GM06990 (cell line): ENCODE results near the gene MEF2B.
A peak's percentile ranks its signal among the peaks of the same experiment; 100 is the strongest.

Source experiments
- DNase-seq: peaks from one replicate; pipeline ENCODE4 v3.0.0-alpha.2; 2011; ENCODE audit not compliant: insufficient read length; ENCODE audit errors: extremely low read depth
- H3K27me3 ChIP-seq: replicated peaks from 2 replicates; pipeline ENCODE4 v1.6.0; 2011; ENCODE audit warnings: low read length; ENCODE audit not compliant: control insufficient read depth, insufficient read depth
- H3K36me3 ChIP-seq: 2 replicates; pipeline ENCODE4 v1.5.1; 2011; ENCODE audit warnings: low read length; ENCODE audit not compliant: control insufficient read depth, insufficient read depth
- H3K4me3 ChIP-seq: replicated peaks from 2 replicates; pipeline ENCODE4 v1.5.1; 2011; ENCODE audit warnings: low read depth, mild to moderate bottlenecking, control low read depth, low read length
- CTCF ChIP-seq: IDR thresholded peaks from 2 replicates; pipeline ENCODE4 v1.5.1; 2011; ENCODE audit warnings: low read length, control low read depth, mild to moderate bottlenecking, inconsistent platforms; ENCODE audit not compliant: insufficient read depth, poor library complexity, severe bottlenecking

MEF2B gene

DNA sequence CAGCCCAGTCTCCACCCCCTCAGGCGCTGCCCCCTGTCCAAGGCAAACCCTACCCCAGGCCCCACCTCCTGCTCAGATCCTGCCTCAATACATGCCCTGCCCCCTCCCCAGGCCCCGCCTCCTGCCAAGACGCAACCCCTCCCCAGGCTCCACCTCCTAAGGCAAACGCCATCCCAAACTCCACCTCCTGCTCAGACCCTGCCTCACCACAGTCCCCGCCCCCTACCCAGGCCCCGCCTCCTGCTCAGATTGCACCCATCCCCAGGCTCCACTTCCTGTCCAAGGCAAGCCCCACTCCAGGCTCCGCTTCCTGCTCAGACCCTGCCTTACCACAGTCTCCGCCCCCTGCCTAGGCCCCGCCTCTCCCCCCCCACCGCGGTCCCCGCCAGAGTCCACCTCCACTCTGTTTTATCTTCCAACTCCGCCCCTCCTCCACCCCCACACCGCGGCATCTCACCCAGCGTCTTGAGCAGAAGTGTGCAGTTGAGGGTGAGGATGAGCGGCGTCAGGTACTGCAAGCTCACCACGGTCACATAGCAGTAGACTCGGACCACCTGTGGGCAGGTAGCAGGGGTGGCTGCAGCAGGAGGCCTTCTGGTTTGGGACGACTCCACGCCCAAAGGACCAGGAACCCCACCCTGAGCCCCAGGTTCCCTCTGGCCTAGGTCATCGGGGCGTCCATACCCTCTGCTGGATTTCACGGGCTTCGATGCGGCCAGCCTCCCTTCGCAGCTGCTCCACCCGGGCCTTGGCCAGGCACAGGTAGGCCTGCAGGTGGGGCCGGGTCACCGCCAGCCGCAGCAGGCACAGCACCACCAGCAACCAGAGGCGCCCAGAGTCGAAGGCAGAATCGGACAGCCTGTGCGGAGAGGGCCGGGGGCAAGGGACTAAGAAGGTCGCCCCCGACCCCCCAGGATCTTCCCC, 49.5 kb downstream of the MEF2B start:
- no peak for TF ChIP-seq CTCF
- peak; percentile 52 for DNase-seq
- no peak overlapping the region for H3K4me3 ChIP-seq
- peaks cover 5% of the 10 kb centered on the region for H3K36me3 ChIP-seq
- no peaks in the 10 kb centered on the region for H3K27me3 ChIP-seq

GRCh38 chr19:19119325-19120237, 50.5 kb downstream of the MEF2B start:
- peaks cover 5% of the 10 kb centered on the region for H3K36me3 ChIP-seq
- no peak for TF ChIP-seq CTCF
- H3K27me3 ChIP-seq = no peaks in the 10 kb centered on the region
- no peak for DNase-seq
- no peak overlapping the region for H3K4me3 ChIP-seq

DNA sequence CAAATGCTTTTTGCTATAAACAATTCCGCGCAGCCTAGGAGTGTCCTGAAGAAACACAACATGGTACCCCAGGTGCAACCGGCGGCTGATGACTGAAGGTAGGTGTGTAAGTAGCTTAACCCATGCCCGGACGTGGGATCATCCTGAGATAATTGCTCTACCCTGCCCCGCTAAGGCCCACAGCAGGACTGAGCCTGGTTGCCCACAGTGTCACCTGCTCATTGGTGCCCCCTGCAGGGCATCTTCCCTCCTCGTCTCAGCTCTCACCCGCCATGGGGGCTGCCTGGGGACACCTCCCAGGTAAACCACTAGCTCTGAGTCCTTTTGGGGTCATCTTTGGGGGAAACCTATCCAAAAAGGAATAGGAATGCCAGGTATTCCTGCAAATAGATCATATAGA, 54.1 kb downstream of the MEF2B start:
- Histone ChIP-seq H3K27me3 (no peaks in the 10 kb centered on the region), H3K4me3 (no peak overlapping the region), H3K36me3 (peaks cover 3% of the 10 kb centered on the region)
- no peak for DNase-seq
- TF ChIP-seq CTCF = peak; percentile 76

DNA sequence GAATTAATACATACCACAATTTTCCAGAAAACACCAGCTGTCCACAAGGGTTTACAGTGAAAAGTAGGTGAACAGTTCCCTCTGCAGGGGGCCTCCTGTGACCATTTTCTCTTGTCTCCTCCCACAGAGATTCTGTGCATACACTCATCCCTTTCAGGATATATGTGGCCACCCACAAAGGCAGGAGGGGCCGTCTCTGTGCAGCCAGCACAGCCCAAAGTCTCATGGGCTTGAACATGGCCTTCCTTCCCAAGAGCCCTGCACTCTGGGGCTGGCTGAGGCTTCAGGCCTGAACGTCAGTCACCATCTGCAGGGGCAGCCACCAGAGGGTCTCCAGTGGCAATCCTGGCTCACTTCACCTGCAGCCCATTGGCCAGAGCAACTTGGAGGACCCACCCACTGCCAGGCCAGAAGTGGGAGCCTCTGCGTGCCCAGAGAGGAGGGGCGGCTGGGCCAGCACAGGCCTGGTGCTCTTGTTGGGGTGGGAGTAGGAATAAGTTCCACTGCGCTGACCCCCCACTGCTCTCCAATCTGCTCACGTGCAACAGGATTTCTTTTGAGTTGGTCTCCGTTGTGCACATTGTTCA, 56.9 kb downstream of the MEF2B start:
- Histone ChIP-seq H3K27me3 (no peaks in the 10 kb centered on the region), H3K36me3 (no peaks in the 10 kb centered on the region), H3K4me3 (no peak overlapping the region)
- TF ChIP-seq CTCF = no peak
- no peak for DNase-seq

GRCh38 chr19:19111967-19112580, 58.0 kb downstream of the MEF2B start:
- Histone ChIP-seq H3K27me3 (no peaks in the 10 kb centered on the region), H3K36me3 (peaks cover 5% of the 10 kb centered on the region), H3K4me3 (no peak overlapping the region)
- DNase-seq = no peak
- TF ChIP-seq CTCF = no peak
